Sigmoid colon (tissue), 7 donors: ENCODE results near the gene TCF7L1. TPM values are rescaled to one million over a fixed set of nuclear protein-coding genes. Genes with fewer than 3 reads are reported as not detected.
"Not testable (repeated sequence)": the region's sequence is repeated elsewhere in the genome, so short reads cannot be mapped to it uniquely, and the experiment has no call there.

Source experiments
- DNase-seq: peaks from one replicate; pipeline ENCODE4 v3.0.0-alpha.2; 2019
- H3K27ac ChIP-seq, 4 donors: fragments of 200-600 bp; sonication (generic); one replicate each; pipeline ENCODE4 v1.5.1; 2016 to 2019; ENCODE audit warnings: mild to moderate bottlenecking in 1 of 4
- H3K27me3 ChIP-seq, 3 donors: fragments of 200-600 bp; sonication (generic); one replicate each; pipeline ENCODE4 v1.5.1; 2019; ENCODE audit warnings: mild to moderate bottlenecking in 1 of 3
- H3K36me3 ChIP-seq, 4 donors: fragments of 200-600 bp; sonication (generic); one replicate each; pipeline ENCODE4 v1.5.1; 2016 to 2019
- H3K4me1 ChIP-seq, 4 donors: fragments of 200-600 bp; sonication (generic); one replicate each; pipeline ENCODE4 v1.5.1; 2017 to 2019
- H3K4me3 ChIP-seq, 4 donors: fragments of 200-600 bp; sonication (generic); one replicate each; pipeline ENCODE4 v1.5.1; 2017 to 2019; ENCODE audit warnings: mild to moderate bottlenecking in 2 of 4, moderate library complexity in 1 of 4
- H3K9me3 ChIP-seq, 4 donors: fragments of 200-600 bp in 3 of 4; sonication (generic) in 3 of 4; one replicate each; pipeline versions ENCODE4 v1.5.1 to v1.6.1; 2013 to 2019
- EP300 ChIP-seq, 4 donors: sonication (generic); formaldehyde crosslinking; IDR thresholded peaks; one replicate each; pipeline ENCODE4 v1.6.1; 2017; ENCODE audit warnings: antibody characterized with exemption in 4 of 4
- POLR2A ChIP-seq, 2 donors: fragments of 450-650 bp; IDR thresholded peaks; one replicate each; pipeline ENCODE4 v1.6.1; 2016; ENCODE audit warnings: antibody characterized with exemption in 2 of 2, mild to moderate bottlenecking in 2 of 2, moderate library complexity in 2 of 2
- POLR2AphosphoS5 ChIP-seq, 4 donors: sonication (generic); formaldehyde crosslinking; IDR thresholded peaks; one replicate each; pipeline ENCODE4 v1.6.1; 2017; ENCODE audit warnings: antibody characterized with exemption in 4 of 4
- WGBS, 2 donors: extraction: QIAGEN DNeasy Blood & Tissue Kit; methylation state at CpG; one replicate each; pipeline ENCODE4 v1.1.7; 2013; 5-methylcytosine and 5-hydroxymethylcytosine counted together
- intact Hi-C: fragments of 100-400 bp; cut with DNase I; formaldehyde crosslinking; loops from one replicate; pipeline ENCODE4 v1.15.1; 2023
- polyA plus RNA-seq, 3 donors: library from polyadenylated mRNA; stranded (reverse); fragments of 200-250 nt; gene quantifications; one replicate each; pipeline ENCODE4 v1.2.3, GENCODE V29; 2013
- total RNA-seq, 4 donors: library from RNA; depleted of rRNA; stranded (reverse); fragments of >200 nt; gene quantifications; one replicate each; pipeline ENCODE4 v1.1.0, GENCODE V29; 2016
- TF ChIP-seq, protein P1 (sequence below), 4 experiments: fragments of 450-650 bp in 3 of 4; fragments of 200-600 bp in 1 of 4; IDR thresholded peaks; one replicate each; pipeline ENCODE4 v1.5.1; 2016 to 2019; ENCODE audit warnings: antibody characterized with exemption in 4 of 4, mild to moderate bottlenecking in 3 of 4, moderate library complexity in 2 of 4
- donor health status: healthy with polysubstance abuse.
- donor health status: Bipolar disorder and iron deficiency.
- donor health status: healthy.

The TCF7L1 gene
- total and polyA plus RNA-seq, 7 donors: 1.2 to 15.2 (median 4.0) TPM

GRCh38 chr2:85114586-85115330 is 18.4 kb upstream of the TCF7L1 start:
- no peak overlapping the region for H3K27ac ChIP-seq
- H3K27me3 ChIP-seq: peaks cover 0 to 7% (median 0%) of the 10 kb centered on the region in 3 donors
- 84 to 93% methylated on average over 2 of the region's 2 CpGs for WGBS, 2 donors
- H3K4me1 ChIP-seq: no peaks in the 10 kb centered on the region
- H3K9me3 ChIP-seq: no peaks in the 10 kb centered on the region
- no peak for DNase-seq
- no peaks in the 10 kb centered on the region for H3K36me3 ChIP-seq
- intact Hi-C loops: no loop called here
- H3K4me3 ChIP-seq: no peak overlapping the region
- TF ChIP-seq POLR2AphosphoS5 (IDR thresholded peaks at IDR 0.05) (no peak), EP300 (IDR thresholded peaks at IDR 0.05) (no peak), POLR2A (IDR thresholded peaks at IDR 0.05) (no peak)
- TF ChIP-seq, protein P1, sequence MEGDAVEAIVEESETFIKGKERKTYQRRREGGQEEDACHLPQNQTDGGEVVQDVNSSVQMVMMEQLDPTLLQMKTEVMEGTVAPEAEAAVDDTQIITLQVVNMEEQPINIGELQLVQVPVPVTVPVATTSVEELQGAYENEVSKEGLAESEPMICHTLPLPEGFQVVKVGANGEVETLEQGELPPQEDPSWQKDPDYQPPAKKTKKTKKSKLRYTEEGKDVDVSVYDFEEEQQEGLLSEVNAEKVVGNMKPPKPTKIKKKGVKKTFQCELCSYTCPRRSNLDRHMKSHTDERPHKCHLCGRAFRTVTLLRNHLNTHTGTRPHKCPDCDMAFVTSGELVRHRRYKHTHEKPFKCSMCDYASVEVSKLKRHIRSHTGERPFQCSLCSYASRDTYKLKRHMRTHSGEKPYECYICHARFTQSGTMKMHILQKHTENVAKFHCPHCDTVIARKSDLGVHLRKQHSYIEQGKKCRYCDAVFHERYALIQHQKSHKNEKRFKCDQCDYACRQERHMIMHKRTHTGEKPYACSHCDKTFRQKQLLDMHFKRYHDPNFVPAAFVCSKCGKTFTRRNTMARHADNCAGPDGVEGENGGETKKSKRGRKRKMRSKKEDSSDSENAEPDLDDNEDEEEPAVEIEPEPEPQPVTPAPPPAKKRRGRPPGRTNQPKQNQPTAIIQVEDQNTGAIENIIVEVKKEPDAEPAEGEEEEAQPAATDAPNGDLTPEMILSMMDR (IDR thresholded peaks at IDR 0.05): no peak

- H3K4me3 ChIP-seq: no peak overlapping the region
- no peak for DNase-seq
- intact Hi-C loops: no loop called here
- no peaks in the 10 kb centered on the region for H3K4me1 ChIP-seq
- 66 to 84% methylated on average over 3 of the region's 3 CpGs for WGBS, 2 donors
- TF ChIP-seq POLR2AphosphoS5 (IDR thresholded peaks at IDR 0.05) (no peak), EP300 (IDR thresholded peaks at IDR 0.05) (no peak), POLR2A (IDR thresholded peaks at IDR 0.05) (no peak)
- TF ChIP-seq, protein P1 (IDR thresholded peaks at IDR 0.05): no peak
- no peaks in the 10 kb centered on the region for H3K36me3 ChIP-seq
- H3K27ac ChIP-seq: no peak overlapping the region
- H3K9me3 ChIP-seq: no peaks in the 10 kb centered on the region
- H3K27me3 ChIP-seq: peaks cover 0 to 7% (median 0%) of the 10 kb centered on the region in 3 donors
Observed at GRCh38 chr2:85116207-85116606, 17.0 kb upstream of the TCF7L1 start.

GRCh38 chr2:85119900-85120299 is 13.3 kb upstream of the TCF7L1 start:
- H3K4me3 ChIP-seq: no peak overlapping the region
- TF ChIP-seq, protein P1 (IDR thresholded peaks at IDR 0.05): no peak
- no peak for TF ChIP-seq POLR2AphosphoS5 (IDR thresholded peaks at IDR 0.05)
- H3K36me3 ChIP-seq: no peaks in the 10 kb centered on the region
- no peaks in the 10 kb centered on the region for H3K9me3 ChIP-seq
- no peak overlapping the region for H3K27ac ChIP-seq
- no peaks in the 10 kb centered on the region for H3K27me3 ChIP-seq
- intact Hi-C loops: no loop called here
- DNase-seq: no peak
- H3K4me1 ChIP-seq: no peaks in the 10 kb centered on the region

DNA sequence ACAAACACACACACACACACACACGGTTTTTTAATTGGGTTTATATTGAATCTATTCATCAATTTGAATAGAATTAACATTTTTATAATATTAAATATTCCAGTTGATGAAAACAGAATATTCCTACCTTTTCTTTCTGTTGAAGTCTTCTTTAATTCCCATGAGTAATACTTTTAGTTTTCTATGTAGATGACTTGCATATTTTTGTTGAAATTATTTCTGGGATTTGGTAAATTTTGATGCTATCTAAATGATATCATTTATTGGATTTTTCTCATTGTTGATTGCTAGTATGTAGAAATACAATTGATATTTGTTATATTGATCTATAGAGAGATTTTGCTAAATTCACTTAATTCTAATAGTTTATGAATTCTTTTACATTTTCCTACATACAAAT is 12.8 kb upstream of the TCF7L1 start:
- Histone ChIP-seq H3K4me1 (no peaks in the 10 kb centered on the region), H3K27ac (no peak overlapping the region), H3K4me3 (no peak overlapping the region), H3K36me3 (no peaks in the 10 kb centered on the region), H3K27me3 (no peaks in the 10 kb centered on the region), H3K9me3 (no peaks in the 10 kb centered on the region)
- intact Hi-C loops: no loop called here
- WGBS, 2 donors: 42 to 58% methylated on average over 1 of the region's 1 CpG
- TF ChIP-seq POLR2AphosphoS5 (IDR thresholded peaks at IDR 0.05) (no peak), POLR2A (IDR thresholded peaks at IDR 0.05) (no peak), EP300 (IDR thresholded peaks at IDR 0.05) (no peak)
- TF ChIP-seq, protein P1 (IDR thresholded peaks at IDR 0.05): no peak
- DNase-seq: no peak

GRCh38 chr2:85126462-85126861 is 6.7 kb upstream of the TCF7L1 start:
- H3K4me1 ChIP-seq, DNase-seq, H3K36me3 ChIP-seq, intact Hi-C loops, H3K27me3 ChIP-seq, H3K27ac ChIP-seq, H3K4me3 ChIP-seq, H3K9me3 ChIP-seq: not testable (repeated sequence)
- WGBS, 2 donors: 74 to 85% methylated on average over 5 of the region's 5 CpGs
